Measurements from ENCODE around the gene ANGPTL2.

Gene ANGPTL2

GRCh38 chr9:127116957-127117356, 5.5 kb downstream of the ANGPTL2 start:
- no peak for DNase-seq

GRCh38 chr9:127116088-127116726, 6.2 kb downstream of the ANGPTL2 start:
- DNase-seq: no peak

GRCh38 chr9:127114606-127115005, 7.8 kb downstream of the ANGPTL2 start:
- no peak for DNase-seq

- no peak for DNase-seq
Observed at GRCh38 chr9:127113191-127113972, 9.1 kb downstream of the ANGPTL2 start.

- DNase-seq: no peak
Observed at GRCh38 chr9:127112735-127113161, 9.7 kb downstream of the ANGPTL2 start.

GRCh38 chr9:127112056-127112455, 10.4 kb downstream of the ANGPTL2 start:
- no peak for DNase-seq

GRCh38 chr9:127109212-127109711, 13.2 kb downstream of the ANGPTL2 start:
- DNase-seq: no peak

GRCh38 chr9:127107929-127108876, 14.2 kb downstream of the ANGPTL2 start:
- no peak for DNase-seq

- DNase-seq: no peak
Observed at GRCh38 chr9:127107171-127107928, 15.1 kb downstream of the ANGPTL2 start.

- DNase-seq: no peak
Observed at GRCh38 chr9:127106466-127106855, 16.0 kb downstream of the ANGPTL2 start.

- DNase-seq: no peak
Observed at GRCh38 chr9:127105805-127106465, 16.5 kb downstream of the ANGPTL2 start.

GRCh38 chr9:127104581-127105311, 17.7 kb downstream of the ANGPTL2 start:
- DNase-seq: no peak

- DNase-seq: no peak
Observed at GRCh38 chr9:127102788-127103187, 19.6 kb downstream of the ANGPTL2 start.

- no peak for DNase-seq
Observed at GRCh38 chr9:127102176-127102575, 20.3 kb downstream of the ANGPTL2 start.

GRCh38 chr9:127099664-127100063, 22.8 kb downstream of the ANGPTL2 start:
- DNase-seq: no peak

GRCh38 chr9:127098916-127099553, 23.4 kb downstream of the ANGPTL2 start:
- DNase-seq: no peak

- DNase-seq: no peak
Observed at GRCh38 chr9:127097683-127098082, 24.8 kb downstream of the ANGPTL2 start.

- no peak for DNase-seq
Observed at GRCh38 chr9:127096208-127096607, 26.2 kb downstream of the ANGPTL2 start.

GRCh38 chr9:127095411-127095810, 27.0 kb downstream of the ANGPTL2 start:
- DNase-seq: no peak

GRCh38 chr9:127093319-127094020, 29.0 kb downstream of the ANGPTL2 start:
- no peak for DNase-seq
